ENCODE measurements around the gene AFDN.

Gene AFDN, protein sequence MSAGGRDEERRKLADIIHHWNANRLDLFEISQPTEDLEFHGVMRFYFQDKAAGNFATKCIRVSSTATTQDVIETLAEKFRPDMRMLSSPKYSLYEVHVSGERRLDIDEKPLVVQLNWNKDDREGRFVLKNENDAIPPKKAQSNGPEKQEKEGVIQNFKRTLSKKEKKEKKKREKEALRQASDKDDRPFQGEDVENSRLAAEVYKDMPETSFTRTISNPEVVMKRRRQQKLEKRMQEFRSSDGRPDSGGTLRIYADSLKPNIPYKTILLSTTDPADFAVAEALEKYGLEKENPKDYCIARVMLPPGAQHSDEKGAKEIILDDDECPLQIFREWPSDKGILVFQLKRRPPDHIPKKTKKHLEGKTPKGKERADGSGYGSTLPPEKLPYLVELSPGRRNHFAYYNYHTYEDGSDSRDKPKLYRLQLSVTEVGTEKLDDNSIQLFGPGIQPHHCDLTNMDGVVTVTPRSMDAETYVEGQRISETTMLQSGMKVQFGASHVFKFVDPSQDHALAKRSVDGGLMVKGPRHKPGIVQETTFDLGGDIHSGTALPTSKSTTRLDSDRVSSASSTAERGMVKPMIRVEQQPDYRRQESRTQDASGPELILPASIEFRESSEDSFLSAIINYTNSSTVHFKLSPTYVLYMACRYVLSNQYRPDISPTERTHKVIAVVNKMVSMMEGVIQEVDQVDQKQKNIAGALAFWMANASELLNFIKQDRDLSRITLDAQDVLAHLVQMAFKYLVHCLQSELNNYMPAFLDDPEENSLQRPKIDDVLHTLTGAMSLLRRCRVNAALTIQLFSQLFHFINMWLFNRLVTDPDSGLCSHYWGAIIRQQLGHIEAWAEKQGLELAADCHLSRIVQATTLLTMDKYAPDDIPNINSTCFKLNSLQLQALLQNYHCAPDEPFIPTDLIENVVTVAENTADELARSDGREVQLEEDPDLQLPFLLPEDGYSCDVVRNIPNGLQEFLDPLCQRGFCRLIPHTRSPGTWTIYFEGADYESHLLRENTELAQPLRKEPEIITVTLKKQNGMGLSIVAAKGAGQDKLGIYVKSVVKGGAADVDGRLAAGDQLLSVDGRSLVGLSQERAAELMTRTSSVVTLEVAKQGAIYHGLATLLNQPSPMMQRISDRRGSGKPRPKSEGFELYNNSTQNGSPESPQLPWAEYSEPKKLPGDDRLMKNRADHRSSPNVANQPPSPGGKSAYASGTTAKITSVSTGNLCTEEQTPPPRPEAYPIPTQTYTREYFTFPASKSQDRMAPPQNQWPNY (N-terminal part only)

DNA sequence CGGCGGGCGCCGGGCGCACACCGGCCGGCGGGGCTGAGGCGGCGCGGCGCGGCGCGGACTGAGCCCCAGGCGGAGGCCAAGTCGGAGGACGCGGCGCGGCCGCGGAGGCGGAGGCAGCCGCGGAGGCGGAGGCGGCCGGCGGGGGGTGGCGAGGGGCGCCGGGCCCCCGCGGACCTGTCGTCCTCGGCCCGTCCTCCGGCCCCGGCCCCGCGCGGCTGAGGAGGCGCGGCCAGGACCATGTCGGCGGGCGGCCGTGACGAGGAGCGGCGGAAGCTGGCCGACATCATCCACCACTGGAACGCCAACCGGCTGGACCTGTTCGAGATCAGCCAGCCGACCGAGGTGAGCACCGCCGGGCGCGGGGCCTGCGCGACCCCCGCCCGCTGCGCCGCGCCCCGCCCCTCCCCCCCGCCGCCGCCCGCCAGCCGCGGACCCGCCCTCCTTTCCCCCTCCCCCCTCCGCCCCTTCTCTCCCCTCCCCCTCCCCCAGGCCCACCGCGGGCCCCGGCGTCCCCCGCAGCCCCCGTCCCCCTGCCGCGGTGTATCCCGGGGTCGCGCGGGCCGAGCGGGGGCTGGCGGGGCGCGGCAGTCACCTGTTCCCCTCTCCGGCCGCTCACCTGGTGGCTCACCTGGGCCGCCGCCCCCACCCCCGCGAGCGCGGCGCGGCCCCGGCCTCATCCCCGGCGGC lies at the start of gene AFDN:
AFDN (plus strand) TSS at position 16 of the 687 bp plus-strand sequence; CDS start at position 238, 222 bp downstream.
- peak; percentile 56 for DNase-seq

DNA sequence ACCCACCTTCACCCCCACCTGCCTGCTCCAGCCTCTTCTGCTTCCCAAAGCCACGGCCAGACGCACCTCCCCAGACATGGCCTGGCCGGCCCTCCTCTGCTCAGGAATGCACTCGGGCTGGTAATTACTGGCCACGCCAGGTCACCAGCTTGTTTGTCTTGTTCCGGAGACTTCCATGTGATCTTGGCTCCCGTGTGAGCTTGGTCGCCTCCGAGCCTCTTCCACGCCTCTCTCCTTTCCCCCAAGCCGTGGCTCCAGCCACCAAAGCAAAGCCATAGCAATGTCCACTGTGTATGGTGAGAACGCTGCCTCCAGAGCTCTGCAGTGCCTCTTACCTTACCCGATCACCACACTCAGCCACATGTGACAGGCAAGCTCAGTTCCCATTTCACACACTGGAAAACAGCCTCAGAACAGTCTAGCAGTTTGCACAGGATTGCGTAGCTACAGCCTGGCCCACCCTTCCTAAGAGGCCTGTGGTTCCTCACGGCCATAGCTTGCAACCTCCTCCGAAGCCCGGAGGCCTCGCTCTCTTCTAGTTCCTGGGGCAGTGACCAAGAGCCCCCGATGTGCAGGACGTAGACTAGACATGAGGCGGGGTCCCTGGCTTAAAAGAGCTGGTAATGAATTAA lies 48.1 kb upstream of the AFDN start:
- no peak for DNase-seq

DNA sequence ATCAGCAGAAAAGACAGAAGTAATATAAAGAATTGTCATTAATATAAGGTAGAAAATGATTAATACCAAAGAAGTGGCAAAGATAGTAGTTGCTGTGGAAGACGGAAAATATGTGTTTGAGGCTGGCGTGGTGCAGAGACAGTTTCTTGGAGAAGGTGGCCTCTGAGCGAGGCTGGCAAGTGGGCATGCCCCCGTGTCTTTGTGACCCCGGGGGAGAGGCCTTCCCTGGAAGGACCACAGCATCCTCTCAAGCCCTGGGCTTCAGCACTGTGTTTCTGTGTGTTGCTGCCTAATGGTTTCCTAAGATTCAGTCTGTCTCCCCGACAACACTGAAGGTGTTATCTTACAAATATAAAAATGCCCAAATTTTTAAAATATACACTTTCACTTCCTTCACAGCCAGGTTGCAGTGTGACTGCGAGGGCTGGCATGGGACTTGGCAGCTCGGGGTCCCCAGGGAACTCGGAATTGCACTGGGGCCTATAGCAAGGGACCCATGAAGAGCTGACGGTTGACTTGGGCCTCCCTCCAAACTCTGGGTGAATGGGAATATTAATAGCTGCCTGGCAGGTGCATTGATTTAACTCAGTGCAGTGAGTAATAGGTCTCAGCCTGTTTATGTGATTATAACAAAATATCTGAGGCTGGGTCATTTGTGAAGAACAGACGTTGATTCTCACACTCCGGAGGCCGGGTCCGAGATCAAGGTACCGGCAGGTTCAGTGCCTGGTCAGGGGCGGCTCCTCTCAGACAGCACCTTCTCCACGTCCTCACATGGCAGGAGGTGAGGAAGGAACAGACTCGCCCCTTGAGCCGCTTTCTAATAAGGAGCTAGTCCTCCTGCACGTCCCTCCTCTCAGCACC lies 47.4 kb upstream of the AFDN start:
- DNase-seq: no peak

DNA sequence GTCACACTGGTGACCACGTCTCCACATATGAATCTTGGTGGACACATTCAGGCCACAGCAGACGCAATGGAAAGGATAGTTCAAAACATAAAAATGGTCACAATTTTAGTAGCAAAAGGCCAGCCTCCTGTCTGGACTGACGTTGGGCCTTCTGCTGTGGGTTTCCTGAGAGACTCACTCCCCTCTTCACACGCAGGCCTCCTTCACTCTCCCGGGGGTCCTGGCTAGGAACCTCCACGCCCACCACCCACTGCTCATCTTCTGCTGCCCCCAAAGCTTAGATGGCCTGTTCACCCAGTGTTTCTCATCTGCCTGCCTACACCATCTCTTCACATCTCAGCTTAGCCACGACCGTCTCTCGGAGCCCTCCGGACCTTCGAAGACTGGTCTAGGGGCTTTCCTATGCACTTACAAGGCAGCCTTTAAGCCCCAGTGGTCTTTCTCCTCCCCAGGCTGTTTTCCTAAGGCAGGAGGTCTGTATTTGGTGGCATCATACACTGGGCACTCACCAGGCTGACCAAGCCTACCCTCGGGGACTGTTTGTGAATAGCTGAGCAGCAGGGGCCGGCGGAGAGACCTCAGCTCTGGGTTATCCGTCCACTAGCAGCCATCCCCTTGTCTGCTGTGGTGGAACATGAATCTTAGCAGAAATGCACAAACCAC lies 46.6 kb upstream of the AFDN start:
- DNase-seq: no peak

DNA sequence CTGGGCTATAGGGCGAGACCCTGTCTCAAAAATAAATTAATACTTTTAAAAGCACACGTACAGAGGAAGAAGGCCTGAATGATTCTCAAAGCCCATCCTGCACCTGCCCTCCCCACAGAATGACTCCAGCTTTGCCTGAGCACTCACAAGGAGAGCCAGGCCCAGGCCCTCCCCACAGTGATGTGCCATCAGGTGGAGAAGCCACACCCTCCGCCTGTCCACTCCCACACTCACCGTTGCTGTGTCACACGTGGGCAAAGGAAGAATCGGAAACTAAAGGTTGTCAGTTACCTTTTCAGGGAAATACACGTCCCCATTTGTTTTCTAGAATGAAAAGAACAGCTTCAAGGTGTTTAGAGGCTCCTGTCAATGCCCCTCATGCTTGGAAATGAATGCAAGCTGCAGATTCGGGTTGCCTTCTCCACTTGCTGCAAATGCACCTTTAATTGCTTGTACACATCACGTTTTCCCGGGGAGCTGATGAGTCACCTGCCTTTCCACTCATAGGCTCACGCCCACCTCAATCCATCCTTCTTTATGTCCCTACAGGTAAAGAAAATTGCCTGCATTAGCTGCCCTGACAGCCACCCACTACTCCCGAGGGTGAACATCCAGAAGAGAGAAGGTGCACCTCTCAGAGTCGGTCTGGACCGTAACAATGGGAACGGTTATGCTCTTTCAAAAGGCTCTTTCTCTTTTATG lies 45.5 kb upstream of the AFDN start:
- DNase-seq: no peak

DNA sequence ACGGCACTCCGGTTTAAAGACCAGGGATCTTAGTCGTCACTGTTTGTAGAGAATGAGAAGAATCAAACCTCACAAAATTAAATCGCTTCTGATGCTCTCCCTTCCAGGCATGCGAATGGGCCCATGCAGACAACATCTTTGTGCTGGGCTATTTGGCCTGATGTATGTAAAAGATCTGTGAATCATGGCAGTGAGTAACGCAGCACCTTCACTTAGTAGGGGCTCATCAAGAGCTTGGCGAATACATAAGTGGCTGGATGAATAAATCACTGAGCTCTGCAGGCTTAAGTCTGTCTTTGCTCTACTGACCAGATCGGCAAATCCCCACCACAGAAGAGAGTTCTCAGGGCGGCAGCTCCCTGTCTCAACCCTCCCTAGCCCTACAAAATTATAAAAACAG lies 44.8 kb upstream of the AFDN start:
- no peak for DNase-seq

DNA sequence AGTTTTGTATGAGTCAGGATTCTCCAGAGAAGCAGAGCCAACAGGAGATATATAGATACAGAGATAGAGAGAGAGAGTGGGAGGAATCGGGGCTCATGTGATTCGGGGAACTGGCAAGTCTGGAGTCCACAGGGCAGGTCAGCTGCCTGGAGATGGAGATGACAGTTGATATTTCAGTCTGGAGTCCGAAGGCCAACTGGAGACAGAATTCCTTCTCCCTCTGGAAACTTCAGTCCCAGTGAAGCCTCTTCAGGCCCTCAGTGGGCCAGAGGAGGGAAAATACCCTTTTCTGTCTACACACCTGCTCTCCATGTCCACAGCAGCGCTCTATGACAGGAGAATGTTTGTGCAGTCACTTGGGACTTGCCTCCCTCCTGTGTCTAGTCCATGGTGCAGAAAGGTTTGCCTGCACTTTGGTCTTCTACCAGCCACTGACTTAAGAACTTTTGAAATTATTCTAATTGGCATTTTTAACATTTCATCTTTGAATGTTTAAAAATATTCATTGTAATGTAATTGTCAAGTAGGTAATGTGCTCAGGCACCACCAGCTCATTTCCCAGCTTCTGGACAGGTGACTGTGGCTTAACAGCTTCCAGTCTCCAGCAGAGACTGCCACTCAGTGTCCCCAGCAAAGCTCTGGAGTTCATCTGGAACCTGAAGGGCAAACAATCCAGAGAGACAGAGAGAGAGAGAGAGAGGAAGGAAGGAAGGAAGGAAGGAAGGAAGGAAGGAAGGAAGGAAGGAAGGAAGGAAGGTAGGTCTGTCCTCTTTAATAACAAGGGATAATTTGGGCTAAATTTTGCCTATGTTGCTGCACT lies 43.8 kb upstream of the AFDN start:
- no peak for DNase-seq

DNA sequence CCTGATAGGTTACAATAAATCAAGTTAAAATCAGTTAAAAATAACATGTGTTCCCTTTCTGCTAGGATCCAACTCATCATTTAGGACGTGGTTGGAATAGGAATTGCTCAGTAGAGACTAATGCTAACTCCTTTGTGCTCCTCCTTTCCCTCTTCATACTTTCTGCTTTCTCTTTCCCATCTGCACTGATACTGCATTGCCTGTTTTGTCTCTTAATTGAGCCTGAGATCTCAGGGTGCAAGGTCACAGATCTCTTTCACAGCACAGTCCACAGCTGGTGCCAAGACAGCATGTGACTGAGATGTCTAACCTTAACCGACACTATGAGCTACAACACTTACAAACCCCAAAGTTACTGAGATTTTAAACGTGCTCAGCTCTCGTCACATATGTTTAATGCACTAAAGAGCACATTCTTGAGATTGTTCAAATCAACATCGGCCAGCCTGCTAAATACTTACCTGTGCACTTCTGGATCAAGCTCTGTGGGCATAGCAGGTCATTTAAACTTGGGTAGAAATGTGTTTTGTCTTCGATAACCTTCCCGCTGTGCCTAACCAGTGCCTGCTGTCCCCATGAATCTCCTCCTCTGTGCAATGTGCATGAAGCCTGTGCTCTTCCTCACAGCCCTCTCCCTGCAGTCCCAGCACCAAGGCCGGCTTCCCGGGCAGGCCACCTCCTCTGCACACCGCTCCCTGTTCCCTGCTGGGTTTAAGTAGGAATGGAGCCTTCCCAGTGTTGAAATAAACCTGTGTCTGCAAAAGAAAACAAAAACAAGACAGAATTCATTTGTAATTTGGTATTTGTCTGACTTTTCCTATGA lies 39.6 kb upstream of the AFDN start:
- DNase-seq: peak; percentile 51

DNA sequence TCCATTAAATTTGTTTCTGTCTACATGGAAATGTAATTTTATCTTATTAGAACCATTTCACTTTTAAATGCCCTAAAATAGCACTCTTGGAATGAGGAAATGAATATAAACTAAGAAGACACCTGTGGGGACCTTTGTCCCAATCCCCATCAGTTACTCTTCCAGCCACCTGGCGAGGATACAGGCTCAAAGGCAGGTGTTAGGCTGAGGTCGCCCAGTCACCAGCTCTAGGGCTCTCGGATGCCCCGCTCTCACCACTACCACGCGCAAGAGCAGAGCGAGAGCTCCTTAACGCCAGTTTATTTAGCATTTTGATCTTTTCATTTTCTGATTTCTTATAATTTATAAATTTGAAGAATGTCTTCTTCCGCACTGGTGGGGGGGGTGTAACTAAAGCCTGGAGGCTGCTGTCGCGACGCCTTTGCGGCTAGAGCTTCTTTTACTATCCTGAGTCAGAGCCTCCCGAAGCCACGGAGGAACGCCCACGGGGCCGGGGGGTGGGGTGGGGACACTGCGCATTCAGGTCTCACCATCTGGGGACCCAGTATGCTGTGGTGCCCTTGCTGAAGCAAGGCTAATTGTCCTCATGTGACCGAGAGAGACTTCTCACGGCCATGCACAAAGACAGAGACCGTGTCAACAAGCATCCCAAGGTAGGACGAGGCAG lies 38.7 kb upstream of the AFDN start:
- peak; percentile 67 for DNase-seq

DNA sequence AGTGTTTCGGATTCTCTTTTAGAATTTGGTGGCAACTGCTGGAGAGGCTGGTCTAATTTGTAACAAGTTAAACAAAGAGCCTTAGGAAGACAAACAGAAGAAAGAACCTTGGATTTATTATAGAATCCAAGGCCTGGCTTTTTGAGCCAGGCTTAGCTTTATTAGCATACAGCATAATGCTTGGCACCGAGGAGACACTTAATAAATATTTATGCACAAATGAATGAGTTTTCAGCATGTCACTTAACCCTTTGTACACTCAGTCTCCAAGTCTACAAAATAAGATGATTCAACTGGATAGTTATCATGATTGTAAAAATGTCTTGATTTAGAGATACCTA lies 38.2 kb upstream of the AFDN start:
- no peak for DNase-seq

DNA sequence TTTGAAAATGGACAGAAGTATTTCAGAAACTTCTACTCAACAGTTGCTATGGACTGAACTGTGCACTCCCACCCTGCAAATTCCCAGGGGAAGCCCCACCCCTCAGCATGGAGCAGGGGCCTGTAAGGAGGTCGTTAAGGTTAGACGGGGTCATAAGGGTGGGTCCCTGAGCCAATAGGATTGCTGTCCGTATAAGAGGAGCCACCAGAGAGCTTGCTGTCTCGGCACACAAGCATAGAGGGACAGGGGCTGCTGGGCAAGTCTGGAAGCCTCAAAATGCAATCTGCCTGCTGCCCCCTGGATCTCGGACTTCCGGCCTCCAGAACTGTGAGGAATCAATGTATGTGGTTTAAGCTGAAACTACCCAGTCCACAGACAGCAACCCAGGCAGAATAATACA lies 37.4 kb upstream of the AFDN start:
- DNase-seq: no peak

DNA sequence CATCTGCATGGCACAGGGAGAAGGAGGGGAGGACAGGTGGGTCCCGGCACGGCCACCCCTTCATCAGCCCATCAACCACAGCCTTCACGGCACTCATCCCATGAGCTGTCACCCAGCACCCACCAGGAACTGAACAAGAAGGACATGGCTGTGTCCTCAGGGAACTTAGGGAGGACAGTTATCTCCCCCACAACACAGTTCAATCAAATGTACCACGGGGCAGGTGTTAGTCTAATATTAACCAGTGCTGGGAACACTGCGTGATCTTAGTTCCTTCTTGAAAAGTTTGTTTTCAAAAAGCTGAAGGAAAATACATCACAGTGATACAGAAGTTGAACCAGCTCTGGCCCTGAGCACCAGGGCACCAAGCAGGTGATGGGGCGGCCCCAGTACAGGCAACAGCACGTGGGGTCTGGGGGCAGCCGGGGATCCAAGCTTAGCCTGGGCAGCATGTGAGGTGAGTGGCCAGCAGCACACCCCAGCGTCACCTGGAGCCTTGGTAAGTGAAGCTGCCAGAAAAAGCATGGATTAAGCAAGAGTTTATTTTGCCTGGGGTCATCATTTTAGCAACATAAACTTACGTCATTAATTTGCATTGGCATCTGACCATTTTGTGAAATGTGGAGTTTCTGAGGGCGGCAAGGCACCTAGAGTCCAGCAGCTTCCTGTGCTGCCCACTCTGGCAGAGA lies 35.5 kb upstream of the AFDN start:
- DNase-seq: no peak

DNA sequence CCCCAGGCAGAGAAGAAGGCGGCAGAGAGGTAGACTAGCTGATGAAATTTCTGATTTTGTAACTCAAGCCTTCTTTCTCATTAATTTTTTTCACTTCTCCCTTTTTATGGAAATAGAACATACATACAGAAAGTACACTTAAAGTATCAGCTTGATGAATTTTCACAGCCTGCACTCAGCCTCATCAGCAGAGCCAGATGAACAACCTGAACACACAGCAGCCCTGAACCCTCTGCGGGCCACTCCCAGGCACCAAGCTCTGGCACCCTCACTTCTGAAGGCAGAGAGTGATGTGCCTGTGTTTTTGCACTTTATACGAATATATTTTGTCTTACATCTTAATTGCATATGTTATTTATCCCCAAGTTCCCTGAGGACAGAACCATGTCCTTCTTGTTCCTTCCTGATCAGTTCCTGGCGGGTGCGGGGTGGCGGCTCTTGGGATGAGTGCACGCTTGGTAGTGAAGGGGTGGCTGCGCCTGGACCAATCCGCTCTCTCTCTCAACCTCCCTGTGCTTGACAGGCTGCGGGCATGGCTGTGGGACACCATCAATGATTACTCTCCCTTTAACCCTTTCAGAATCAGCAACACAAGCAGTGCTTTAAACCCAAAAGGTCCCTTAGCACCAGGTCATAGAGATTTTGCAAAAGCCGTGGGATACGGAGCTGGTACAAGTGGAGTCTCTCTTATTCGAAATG lies 34.8 kb upstream of the AFDN start:
- DNase-seq: no peak

DNA sequence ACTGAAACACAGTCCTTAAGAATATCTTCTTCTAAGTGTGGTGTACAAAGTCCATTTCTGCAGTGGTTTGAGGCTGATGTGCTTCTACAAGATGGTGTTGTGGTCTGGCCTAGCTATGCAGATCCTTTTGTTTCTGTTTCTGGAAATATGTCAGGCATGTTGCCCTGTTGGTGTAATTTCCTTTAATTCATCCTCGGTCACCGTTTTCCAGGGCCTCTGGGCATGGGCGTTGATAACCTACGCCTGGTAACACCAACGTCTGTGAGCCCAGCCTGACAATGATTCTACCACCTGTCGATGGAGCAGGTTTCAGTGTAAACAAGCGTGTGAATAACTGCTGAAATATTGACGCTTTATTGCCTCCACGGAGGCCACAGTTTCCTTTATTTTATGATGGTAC lies 33.3 kb upstream of the AFDN start:
- no peak for DNase-seq

DNA sequence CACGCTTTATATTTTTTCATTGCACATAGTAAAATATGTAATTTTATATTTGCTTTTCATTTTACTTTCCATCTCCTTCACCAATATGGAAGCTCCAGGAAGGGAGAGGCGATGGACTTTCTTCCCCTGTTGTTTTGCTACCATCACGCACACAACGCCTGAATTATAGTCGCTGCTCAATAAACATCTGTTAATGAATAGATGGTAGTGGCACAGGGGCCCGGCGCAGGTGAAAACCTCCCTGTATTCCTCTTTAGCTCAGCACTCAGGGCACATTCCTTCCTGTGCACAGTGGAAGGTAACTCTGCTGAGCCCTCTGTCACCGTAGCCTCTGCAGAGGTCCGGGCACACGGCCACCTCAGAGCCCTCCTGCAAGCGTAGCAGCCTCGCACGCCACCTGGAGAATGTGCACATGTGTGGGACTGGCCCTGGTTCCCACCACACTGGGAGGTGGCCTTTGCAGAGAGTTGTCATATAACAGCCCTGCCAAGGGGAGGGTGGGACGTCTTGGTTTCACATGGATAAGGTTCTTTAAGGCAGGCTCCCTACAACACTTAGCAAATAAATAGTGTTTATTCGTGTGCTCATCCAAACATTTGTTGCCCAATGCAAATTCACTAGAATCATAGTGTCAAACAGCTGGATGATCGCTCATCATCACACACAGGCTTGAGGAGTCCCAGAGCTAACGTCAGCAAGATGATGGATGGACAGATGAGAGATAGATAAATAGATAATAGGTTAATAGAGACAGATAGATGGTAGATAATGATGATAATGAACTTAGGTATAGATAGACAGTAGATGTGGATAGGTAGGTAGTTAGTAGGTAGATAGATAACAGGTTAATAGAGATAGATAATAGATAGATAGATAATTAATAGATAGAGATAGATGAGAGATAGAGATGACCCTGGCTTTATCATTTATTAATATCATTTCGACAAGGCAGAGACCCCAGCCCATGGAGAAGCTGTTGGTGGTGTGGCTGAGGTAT lies 32.3 kb upstream of the AFDN start:
- no peak for DNase-seq
